ENCODE results near the gene ASMTL.

ASMTL gene

DNA sequence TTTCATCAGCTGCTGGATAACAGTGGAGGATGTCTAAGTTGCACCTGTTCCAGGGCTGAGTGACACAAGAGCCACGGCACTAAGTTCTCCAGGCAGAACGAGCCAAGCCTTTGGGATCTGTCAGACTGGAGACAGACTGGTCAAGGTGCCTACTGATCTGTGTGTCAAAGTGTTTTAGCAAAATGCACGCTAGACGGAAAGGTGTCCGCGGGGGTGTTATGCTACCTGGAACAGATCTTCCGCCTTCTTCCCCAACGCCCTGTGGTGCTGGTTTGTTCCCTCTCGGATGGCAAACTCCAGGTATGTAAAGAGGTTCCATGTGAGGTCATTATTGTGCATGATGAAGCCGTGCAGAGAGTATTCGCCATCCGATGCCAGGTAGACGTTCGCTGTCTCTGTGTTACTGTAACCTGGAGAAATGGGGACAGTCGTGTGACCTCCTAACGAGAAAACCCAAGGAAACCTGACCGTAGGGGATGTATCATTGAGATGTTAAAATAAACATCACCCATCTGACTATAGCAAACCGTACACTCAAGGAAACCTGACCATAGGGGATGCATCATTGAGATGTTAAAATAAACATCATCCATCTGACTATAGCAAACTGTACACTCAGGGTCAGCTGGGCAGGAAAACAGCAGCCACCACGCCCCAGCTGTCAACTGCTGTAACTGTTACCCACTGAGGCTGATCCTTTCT, 31.1 kb downstream of the ASMTL start:
- no peak for DNase-seq (ENCODE audit: low read depth, low spot score)
- peaks cover 37% of the 10 kb centered on the region for H3K36me3 ChIP-seq (ENCODE audit: insufficient read depth, low read length)
- H3K4me3 ChIP-seq, result no peak overlapping the region
- H3K27ac ChIP-seq, result no peak overlapping the region
- no peak overlapping the region for H3K9ac ChIP-seq (ENCODE audit: insufficient read length)
- no peak for TF ChIP-seq EZH2 (IDR thresholded peaks at IDR 0.05)
- H3K9me3 ChIP-seq (ENCODE audit: low read depth, low read length), result peaks cover 4% of the 10 kb centered on the region

DNA sequence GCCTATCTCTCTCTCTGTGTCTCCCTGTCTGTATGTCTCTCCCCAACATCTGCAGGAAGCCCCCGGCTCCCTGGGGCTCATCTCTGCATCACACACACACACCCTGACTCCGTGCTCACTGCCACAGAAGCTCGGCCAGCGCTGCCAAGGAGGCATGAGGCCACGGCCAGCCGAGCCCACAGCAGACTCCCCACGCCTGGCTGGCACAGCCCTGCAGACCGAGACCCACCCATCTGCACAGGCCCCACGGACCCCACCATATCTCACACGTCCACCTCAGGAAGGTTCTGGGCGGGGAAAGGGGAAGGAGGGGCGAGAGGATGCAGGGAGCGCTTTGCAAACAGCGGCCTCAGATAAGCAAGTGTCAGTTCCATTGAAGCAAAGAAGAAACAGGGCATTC, 32.3 kb downstream of the ASMTL start:
- no peak overlapping the region for H3K4me3 ChIP-seq
- no peak overlapping the region for H3K9ac ChIP-seq (ENCODE audit: insufficient read length)
- no peak overlapping the region for H3K27ac ChIP-seq
- peaks cover 4% of the 10 kb centered on the region for H3K9me3 ChIP-seq (ENCODE audit: low read depth, low read length)
- no peak for TF ChIP-seq FOXP2 (optimal IDR thresholded peaks at IDR 0.05; ENCODE audit: control extremely low read depth, extremely low read length, insufficient read depth)
- TF ChIP-seq EZH2 (IDR thresholded peaks at IDR 0.05), result no peak
- peak; percentile 28; the same call in 1 of the 2 replicates for TF ChIP-seq POLR2AphosphoS5 (IDR thresholded peaks at IDR 0.05; ENCODE audit: borderline replicate concordance, low read depth, low read length)
- DNase-seq (ENCODE audit: low read depth, low spot score), result no peak
- peaks cover 37% of the 10 kb centered on the region for H3K36me3 ChIP-seq (ENCODE audit: insufficient read depth, low read length)

DNA sequence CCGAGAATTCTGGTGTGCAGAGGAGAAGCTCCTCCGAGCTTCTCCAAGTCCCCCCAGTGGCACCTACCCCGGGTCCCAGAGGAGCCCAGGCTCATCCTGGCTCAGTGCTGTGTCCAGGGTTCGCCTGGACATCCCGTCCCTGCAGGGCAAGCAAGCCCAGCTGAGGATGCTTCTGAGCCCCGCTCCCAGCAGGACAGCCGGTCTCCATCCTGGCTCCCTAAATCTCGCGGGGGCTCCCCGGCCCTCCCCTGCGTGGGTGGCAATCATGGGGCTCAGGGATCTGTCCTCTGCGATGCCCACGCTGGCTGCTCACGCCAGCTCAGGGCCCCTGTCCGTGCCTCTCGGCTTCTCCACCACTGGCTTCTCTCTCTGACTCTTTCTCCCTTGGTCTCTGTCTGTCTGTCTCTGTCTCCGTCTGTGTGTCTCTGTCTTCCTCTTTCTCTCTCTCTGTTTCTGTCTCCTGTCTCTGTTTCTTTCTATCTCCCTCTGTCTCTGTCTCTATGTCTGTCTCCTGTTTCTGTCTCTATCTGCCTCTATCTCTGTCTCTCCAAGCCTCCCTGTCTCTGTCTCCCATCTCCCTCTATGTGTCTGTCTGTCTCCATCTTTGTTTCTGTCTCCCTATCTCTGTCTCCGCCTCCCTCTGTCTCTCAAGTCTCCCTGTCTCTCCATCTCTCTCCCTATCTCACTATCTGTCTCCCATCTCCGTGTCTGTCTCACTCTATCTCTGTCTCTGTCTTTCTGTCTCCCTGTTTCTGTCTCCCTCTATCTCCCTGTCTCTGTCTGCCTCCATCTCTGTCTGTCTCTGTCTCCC, 33.0 kb downstream of the ASMTL start:
- no peak for TF ChIP-seq FOXP2 (optimal IDR thresholded peaks at IDR 0.05; ENCODE audit: control extremely low read depth, extremely low read length, insufficient read depth)
- TF ChIP-seq POLR2AphosphoS5 (IDR thresholded peaks at IDR 0.05; ENCODE audit: borderline replicate concordance, low read depth, low read length), result peak; percentile 24
- Histone ChIP-seq H3K9ac (ENCODE audit: insufficient read length) (no peak overlapping the region), H3K27ac (no peak overlapping the region), H3K4me3 (no peak overlapping the region), H3K9me3 (ENCODE audit: low read depth, low read length) (peaks cover 4% of the 10 kb centered on the region; the same call in 1 of the 2 replicates), H3K36me3 (ENCODE audit: insufficient read depth, low read length) (peaks cover 34% of the 10 kb centered on the region)
- no peak for DNase-seq (ENCODE audit: low read depth, low spot score)

DNA sequence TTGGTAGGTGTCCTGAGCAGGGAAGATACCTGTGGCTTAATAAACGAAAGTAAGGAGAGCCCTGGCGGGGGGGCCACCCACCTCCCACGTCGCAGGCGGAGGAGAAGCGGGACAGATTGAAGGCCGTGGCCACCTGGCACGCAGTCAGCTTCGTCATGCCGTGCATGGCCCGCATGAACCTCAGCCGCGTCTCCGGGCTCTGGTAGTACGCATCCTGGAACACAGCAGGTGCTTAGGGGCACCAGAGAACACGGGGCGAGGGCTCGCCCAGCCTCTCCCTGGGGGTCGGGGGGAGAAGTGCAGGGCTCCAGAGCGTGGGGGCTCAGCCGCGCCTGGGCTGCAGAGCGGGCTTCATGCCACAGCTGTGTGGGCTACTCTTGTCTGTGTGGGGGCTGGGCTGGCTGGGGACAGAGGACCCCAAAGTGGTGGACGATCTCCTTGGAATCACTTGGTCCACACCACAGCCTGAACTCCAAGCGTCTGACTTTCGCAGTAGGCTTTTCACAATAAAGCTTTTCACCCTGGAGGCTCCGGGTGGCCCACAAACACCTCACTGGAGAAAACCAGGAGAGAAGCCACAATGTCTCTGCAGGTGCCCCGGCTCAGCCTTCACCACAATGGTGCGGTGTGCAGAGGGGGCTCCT, 33.7 kb downstream of the ASMTL start:
- no peak for TF ChIP-seq EZH2 (IDR thresholded peaks at IDR 0.05)
- TF ChIP-seq POLR2AphosphoS5 (IDR thresholded peaks at IDR 0.05; ENCODE audit: borderline replicate concordance, low read depth, low read length), result 0 out of 2 replicates have a peak, but pooled peaks have one; percentile 15
- Histone ChIP-seq H3K27ac (no peak overlapping the region), H3K9ac (ENCODE audit: insufficient read length) (no peak overlapping the region), H3K36me3 (ENCODE audit: insufficient read depth, low read length) (peaks cover 34% of the 10 kb centered on the region), H3K9me3 (ENCODE audit: low read depth, low read length) (peaks cover 4% of the 10 kb centered on the region; the same call in 1 of the 2 replicates), H3K4me3 (no peak overlapping the region)
- DNase-seq (ENCODE audit: low read depth, low spot score), result no peak

DNA sequence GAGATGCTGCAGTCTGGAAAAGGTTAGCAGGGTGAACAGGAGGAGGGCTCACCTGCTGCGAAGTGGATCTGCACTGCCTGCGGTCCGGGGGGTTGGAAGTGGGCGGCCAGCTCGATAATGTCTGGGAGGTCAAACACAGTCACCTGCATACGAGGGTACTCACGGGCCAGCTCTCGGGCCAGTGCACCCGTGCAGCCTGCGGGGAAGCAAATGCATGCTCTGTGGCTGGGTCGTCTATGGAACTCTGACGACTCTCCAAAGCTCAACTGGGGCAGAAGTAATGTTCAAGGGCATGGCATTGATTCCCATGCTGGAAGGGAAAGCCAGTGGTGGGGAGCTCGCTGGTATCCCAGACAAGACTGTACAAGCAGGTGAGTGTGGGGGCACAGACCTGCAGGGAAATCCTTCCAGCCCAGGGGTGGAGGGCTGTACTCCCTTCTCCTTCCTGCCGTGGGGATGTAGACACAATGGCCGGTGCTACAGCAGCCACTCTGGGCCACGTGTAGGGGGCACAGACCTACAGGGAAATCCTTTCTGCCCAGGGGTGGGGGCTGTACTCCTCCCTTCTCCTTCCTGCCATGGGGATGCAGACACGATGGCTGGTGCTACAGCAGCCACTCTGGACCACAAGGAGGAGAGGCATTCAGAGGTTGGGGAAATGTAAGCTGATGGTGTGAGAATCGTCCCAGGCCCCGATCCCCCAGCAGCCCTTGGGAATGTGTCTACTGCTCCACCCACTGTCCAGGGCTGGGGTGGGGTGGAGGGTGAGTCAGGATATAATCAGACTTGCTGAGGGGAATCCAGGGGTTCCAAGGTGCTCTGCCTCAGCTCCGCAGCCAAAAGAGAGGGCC, 34.6 kb downstream of the ASMTL start:
- TF ChIP-seq POLR2AphosphoS5 (IDR thresholded peaks at IDR 0.05; ENCODE audit: borderline replicate concordance, low read depth, low read length), result no peak; the same call in 1 of the 2 replicates
- no peak for TF ChIP-seq EZH2 (IDR thresholded peaks at IDR 0.05)
- no peak for TF ChIP-seq FOXP2 (optimal IDR thresholded peaks at IDR 0.05; ENCODE audit: control extremely low read depth, extremely low read length, insufficient read depth)

DNA sequence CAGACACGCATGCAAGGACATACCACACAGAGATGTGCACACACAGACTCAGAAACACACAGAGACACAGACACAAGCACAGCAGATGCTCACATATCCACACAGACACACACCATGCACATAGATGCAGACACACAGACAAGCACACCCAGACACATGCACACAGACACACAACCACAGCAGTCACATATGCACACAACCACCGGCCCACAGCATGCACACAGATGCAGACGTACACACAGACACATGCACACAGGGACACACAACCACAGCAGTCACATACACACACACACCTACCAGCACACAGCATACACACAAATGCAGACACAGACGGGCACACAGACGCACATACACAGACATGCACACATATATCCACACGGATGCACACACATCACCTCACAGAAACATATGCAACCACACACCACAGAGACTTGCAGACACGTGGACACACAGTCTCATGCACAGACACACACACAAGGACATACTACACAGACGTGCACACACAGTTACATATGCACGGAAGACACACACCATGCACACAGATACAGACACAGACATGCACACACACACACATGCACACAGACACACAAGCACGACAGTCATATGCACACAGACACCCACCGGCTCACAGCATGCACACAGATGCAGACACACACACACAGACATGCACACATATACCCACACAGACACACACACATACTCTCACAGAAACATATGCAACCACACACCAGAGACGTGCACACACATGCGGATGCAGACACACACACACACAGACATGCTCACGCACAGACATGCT, 35.5 kb downstream of the ASMTL start:
- no peak for DNase-seq (ENCODE audit: low read depth, low spot score)
- no peaks in the 10 kb centered on the region for H3K9me3 ChIP-seq (ENCODE audit: low read depth, low read length)
- no peak overlapping the region for H3K27ac ChIP-seq
- H3K36me3 ChIP-seq (ENCODE audit: insufficient read depth, low read length), result peaks cover 34% of the 10 kb centered on the region
- H3K4me3 ChIP-seq, result no peak overlapping the region
- H3K9ac ChIP-seq (ENCODE audit: insufficient read length), result no peak overlapping the region
- 0 out of 2 replicates have a peak, but pooled peaks have one; percentile 14 for TF ChIP-seq POLR2AphosphoS5 (IDR thresholded peaks at IDR 0.05; ENCODE audit: borderline replicate concordance, low read depth, low read length)
- no peak for TF ChIP-seq FOXP2 (optimal IDR thresholded peaks at IDR 0.05; ENCODE audit: control extremely low read depth, extremely low read length, insufficient read depth)
- TF ChIP-seq EZH2 (IDR thresholded peaks at IDR 0.05), result no peak

More for the DNA sequence above, 34.6 kb downstream of the ASMTL start:
- H3K4me3 ChIP-seq, result no peak overlapping the region
- H3K36me3 ChIP-seq (ENCODE audit: insufficient read depth, low read length), result peaks cover 34% of the 10 kb centered on the region
- peaks cover 4% of the 10 kb centered on the region; the same call in 1 of the 2 replicates for H3K9me3 ChIP-seq (ENCODE audit: low read depth, low read length)
- no peak overlapping the region for H3K9ac ChIP-seq (ENCODE audit: insufficient read length)
- no peak for DNase-seq (ENCODE audit: low read depth, low spot score)
- H3K27ac ChIP-seq, result no peak overlapping the region

DNA sequence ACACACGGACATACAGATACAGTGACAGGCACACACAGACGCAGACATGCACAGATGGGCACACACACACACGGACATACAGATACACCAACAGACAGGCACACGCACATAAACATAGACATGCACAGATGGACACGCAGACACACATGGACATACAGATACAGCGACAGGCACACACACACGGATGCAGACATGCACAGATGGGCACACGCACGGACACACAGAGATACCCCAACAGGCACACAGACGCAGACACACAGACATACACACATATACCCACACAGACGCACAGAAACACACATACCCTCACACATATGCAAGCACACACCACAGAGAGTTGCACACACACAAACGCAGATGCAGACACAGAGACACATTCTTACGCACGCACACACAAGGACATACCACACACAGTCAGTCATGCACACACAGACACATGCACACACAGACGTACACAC, 36.4 kb downstream of the ASMTL start:
- Histone ChIP-seq H3K36me3 (ENCODE audit: insufficient read depth, low read length) (peaks cover 27% of the 10 kb centered on the region), H3K9ac (ENCODE audit: insufficient read length) (no peak overlapping the region), H3K4me3 (no peak overlapping the region), H3K9me3 (ENCODE audit: low read depth, low read length) (no peaks in the 10 kb centered on the region), H3K27ac (no peak overlapping the region)
- no peak for DNase-seq (ENCODE audit: low read depth, low spot score)
- TF ChIP-seq FOXP2 (optimal IDR thresholded peaks at IDR 0.05; ENCODE audit: control extremely low read depth, extremely low read length, insufficient read depth), result no peak
- no peak for TF ChIP-seq POLR2AphosphoS5 (IDR thresholded peaks at IDR 0.05; ENCODE audit: borderline replicate concordance, low read depth, low read length)
- no peak for TF ChIP-seq EZH2 (IDR thresholded peaks at IDR 0.05)

Measured in SK-N-MC (cell line).